Stimulated activated CD8-positive, alpha-beta memory T cell treated with anti-CD3 and anti-CD28 coated beads, Interleukin-4, amount 100 ng/mL, for 24 hours (primary cell): ENCODE results near the gene KATNAL2.

Source experiments
- DNase-seq: peaks from one replicate; pipeline ENCODE4 v3.0.0-alpha.2; 2020; ENCODE audit warnings: low read depth

Gene KATNAL2

DNA sequence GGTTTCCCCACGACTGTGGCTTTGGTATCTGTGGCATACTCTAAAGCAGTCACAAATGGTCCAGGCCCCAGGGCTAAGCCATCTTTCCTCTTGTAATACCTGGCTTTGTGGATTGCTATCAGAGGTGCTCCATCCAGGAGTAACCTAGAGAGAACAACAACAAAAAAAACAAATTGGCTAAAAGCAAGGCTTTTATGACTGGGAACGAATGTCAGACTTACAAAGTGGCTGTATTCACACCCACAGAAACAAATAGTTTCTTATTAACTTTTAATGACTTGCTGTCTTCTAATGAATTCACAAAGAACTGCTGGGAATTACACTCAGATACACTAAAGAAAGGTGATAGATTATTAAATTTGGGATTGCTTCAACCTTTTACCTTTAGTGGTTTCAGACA is 197.8 kb downstream of the KATNAL2 start:
- no peak for DNase-seq

DNA sequence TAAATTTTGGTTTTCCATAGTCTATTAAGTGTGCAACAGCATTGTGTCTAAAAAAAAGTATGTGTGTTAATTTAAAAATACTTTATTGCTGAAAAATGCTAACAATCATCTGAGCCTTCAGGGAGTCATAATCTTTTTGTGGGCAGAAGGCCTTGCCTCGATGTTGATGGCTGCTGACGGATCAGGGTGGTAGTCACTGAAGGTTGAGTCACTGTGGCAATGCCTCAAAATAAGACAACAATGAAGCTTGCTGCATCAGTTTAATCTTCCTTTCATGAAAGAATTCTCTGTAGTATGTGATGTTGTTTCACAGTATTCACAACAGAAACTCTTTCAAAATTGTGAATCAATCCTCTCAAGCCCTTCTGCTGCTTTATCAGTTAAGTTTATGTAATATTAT is 201.6 kb downstream of the KATNAL2 start:
- DNase-seq, result no peak

DNA sequence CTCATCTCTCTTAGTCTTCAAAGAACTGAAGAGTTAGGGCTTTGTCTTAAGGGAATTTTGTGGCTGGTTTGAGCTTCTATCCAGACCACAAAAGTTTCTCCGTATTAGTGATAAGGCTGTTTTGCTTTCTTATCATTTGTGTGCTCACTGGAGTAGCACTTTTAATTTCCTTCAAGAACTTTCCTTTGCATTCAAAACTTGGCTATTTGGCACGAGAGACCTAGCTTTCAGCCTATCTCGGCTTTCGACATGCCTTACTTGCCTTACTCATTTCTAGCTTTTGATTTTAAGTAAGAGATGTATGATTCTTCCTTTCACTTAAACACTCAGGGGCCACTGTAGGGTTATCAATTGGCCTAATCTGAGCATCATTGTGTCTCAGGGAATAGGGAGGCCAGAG is 203.0 kb downstream of the KATNAL2 start:
- no peak for DNase-seq

DNA sequence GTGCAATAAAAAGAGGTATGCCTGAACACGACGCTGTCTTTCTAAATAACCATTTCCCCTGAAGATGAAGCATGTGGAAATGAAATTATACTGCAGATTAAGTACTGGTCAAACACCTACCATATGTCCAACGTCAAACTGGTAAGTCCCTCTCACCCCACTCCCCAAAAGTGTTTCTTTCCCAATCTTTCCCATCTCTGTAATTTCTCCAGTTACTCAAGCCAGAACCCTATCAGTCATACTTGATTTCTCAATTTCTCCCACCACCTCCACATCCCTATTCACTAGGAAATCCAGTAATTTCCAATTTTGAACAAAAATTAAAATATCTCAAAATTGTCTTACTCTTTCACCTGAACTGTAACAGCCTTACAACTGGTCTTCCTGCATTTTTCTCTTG is 203.7 kb downstream of the KATNAL2 start:
- no peak for DNase-seq

DNA sequence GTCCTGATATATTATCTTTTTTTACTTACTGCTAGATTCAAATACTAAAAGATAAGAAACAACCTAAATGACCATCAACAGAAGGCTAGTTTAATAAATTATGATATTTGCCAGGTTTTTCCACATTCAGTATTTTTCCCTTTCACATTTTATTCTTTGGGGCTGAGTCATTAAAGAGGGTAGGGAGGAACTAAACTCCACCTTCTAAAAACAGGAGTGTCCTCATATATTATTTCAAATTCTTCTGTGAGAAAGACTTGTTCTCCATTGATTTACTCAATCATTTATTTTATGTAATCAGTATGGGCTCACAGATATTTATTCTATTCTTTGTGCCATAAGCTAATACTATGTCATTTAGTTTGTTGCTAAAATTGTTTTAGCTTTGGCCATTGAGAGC is 223.9 kb downstream of the KATNAL2 start:
- DNase-seq, result no peak

DNA sequence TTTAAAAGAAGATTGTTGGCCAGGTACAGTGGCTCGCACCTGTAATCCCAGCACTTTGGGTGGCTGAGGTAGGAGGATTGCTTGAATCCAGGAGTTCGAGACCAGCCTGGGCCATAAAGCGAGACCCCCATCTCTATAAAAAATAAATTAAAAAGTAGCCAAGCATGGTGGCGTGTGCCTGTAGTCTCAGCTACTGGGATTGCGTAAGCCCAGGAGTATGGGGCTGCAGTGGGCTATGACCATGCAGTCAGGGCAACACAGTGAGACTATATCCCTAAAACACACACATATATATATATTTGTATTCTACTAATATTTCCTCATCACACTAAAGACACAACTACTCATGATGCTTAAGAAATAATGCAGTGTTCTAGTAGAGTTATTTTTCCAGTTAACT is 225.8 kb downstream of the KATNAL2 start:
- DNase-seq, result no peak

DNA sequence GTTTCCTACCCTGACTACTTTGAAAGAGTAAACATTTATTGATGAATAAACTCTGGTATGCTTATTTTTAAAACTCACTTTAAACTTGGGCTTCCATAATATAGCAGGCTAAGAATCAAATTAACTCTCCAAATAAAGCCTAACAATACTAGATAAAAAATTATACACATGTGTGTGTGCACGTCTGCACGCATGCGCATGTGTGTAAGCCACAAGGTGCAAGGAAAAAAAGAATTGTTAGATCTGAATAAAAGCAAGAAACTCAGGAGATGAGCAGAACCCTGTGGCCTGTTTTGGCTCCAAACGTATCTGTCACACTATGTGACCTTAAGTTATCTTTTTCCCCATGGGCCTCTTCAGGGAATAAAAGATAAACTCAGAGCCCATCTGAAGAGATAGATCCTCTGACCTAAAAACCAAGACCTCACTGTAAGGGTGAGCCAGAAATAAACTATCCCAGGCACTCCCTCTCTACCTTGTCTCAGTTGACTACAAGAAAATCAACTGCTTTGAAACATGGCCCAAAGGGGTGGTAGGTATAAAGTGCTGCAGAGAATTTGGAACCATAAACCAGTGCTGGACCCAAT is 226.6 kb downstream of the KATNAL2 start:
- no peak for DNase-seq

DNA sequence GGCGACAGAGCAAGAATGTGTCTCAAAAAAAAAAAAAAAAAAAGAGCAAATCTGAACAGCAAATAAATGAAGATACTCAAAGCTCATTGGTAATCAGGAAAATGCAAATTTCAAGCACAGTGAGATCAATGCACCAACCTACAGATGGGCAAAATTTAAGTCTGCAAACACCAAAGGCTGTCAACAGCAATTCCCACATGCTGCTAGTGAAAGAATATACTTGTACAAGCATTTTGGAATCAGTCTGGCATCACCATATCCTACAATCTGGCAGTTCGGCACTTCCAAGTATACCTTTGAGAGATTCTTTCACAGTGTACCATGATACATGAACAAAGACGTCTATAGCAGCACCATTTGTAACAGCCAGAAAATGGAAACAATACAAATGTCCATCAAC is 228.8 kb downstream of the KATNAL2 start:
- DNase-seq, result no peak

DNA sequence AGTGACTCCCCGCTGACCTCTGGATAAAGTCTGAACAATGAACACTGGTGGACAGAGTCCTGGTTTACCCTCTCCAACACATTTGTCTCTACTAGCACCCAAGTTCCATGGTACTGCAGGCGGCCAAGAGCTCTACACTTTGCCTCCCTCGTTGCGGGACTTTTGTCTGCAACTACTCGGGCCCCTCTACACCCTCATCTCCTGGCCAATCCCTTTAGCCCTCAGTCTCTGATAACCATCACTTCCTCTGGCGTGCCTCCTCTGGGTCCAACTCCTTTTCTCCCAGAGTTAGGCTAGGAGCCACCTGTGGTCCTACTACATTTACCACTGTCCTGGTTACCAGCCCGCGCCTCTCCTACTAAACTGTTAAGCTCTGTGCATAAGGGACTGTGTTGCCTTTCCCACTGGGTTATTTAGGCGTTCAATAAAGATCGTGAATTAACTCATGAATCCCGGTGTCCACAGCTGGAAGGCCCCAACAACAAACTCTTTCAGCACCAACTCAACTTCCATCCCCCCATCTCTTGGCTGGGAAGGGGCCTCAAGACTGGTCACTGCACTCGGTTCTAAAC is 232.1 kb downstream of the KATNAL2 start:
- DNase-seq, result no peak

DNA sequence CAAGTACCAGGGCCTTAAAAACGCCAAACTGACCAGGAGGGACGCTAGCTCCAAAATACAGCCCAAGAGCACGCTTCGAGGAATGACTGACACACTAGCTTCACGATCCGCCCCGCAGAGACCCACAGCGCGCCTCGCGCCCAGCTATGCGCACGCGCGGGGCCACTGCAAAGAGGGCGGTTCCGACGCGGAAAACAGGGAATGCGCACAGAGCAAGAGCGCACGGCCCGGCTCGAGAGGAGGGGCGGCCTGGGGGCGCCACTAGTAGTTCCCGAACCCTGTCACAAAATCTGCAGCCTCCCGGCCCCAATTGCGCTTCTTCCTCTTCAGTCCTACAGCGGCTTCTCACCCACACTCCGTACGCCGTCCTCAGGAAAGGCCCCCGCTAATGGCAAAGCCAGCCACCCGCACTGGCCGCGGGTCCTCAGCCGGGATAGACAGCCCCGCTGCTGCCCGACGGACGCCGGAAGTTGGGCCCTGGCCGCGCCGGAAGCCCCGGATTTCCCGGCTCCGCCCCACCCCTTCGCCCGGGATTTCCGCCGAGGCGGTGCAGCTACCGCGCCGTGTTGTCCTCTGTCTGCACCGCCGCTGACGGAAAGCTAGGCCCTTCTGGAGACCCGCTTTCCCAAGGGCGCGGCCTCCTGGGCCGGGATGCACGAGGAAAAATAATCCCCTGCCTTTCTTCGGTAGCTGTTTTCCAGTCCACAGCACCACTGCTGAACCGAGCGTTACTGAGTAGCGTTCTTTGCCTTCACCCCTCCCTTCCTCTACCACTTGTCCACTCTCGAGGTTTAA is 232.8 kb downstream of the KATNAL2 start, which contains the start of gene HDHD2:
TSS of gene HDHD2 (minus strand) at position 472 of the 795 bp plus-strand sequence. CDS start 14,061 bp downstream, outside the sequence.
- peak; percentile 78 for DNase-seq

DNA sequence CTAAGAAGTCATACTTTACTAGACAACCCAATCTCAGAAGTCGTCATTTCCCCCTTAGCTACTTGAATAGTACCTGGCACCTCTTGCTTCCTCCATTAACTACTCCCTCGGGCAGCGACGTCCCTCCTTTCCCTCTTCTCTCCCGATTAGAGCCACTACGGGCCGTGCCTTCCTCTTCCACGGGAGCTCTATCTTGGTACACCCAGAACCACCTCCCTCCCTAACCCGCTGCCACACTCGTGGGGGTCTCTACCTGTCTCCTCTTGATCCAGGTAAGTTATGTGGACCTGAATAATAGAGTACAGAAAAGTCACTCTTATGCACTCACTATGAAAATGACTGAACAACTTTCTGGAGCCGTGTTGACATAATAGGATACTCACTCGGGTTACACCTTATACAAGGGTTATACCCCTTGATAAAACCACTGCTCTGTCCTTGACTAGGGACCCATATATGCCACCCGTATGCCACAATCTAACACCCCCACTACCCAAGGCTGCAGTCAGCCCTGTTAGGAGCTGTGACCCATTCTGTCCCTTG is 233.5 kb downstream of the KATNAL2 start:
- no peak for DNase-seq

DNA sequence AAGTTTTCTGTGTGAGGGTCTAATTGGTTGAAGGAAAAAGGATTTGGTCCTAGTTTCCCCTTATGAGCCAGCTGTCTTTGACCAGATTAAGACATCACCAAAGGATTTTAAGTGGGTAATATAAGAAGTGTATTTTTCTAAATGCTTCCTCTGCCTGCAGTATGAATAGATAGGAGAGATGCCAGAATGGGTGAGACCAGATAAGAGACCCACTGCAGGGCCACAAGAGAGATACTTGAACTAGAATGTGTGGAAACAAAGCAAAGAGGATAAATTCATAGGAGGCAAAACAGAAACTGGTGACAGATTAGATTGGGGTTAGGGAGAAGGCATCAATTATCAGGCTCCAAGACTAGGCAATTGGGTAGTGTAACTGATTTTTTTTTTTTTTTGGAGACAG is 234.0 kb downstream of the KATNAL2 start:
- no peak for DNase-seq
